Body of pancreas (tissue), 4 donors: ENCODE results near the gene DMKN. TPM values are rescaled to one million over a fixed set of nuclear protein-coding genes. Genes with fewer than 3 reads are reported as not detected.

ENCODE experiments used
- ATAC-seq: fragments of 150-250 bp; one replicate; pipeline ENCODE4 v1.9.1; 2016
- DNase-seq, 4 donors: peaks; one replicate each; pipeline ENCODE4 v3.0.0-alpha.2; 2019
- H3K27ac ChIP-seq, 4 donors: fragments of 200-600 bp; sonication (generic); 1 replicate in 3 of 4; 2 replicates in 1 of 4; pipeline versions ENCODE4 v1.5.1 to v1.6.1; 2016 to 2019; ENCODE audit warnings: mild to moderate bottlenecking in 1 of 4, mixed read lengths in 1 of 4, moderate library complexity in 1 of 4
- H3K27me3 ChIP-seq, 2 donors: fragments of 200-600 bp; sonication (generic); one replicate each; pipeline ENCODE4 v1.6.0; 2016; ENCODE audit warnings: mild to moderate bottlenecking in 1 of 2
- H3K36me3 ChIP-seq, 2 donors: fragments of 200-600 bp; sonication (generic); replicated peaks in 1 of 2; 2 replicates each; pipeline ENCODE4 v1.5.1; 2016; ENCODE audit warnings: low read depth in 2 of 2; ENCODE audit not compliant: insufficient read depth in 1 of 2
- H3K4me1 ChIP-seq: fragments of 200-600 bp; sonication (generic); one replicate; pipeline ENCODE4 v1.6.0; 2016
- H3K4me3 ChIP-seq, 2 donors: fragments of 200-600 bp; sonication (generic); 1 replicate in 1 of 2; 2 replicates in 1 of 2; pipeline ENCODE4 v1.5.1; 2016 to 2019
- H3K9me3 ChIP-seq, 3 donors: fragments of 200-600 bp; sonication (generic); 1 replicate in 2 of 3; 2 replicates in 1 of 3; pipeline ENCODE4 v1.5.1; 2016
- POLR2A ChIP-seq, 3 donors: fragments of 450-650 bp; IDR thresholded peaks; one replicate each; pipeline ENCODE4 v1.6.1; 2016; ENCODE audit warnings: antibody characterized with exemption in 3 of 3, mild to moderate bottlenecking in 2 of 3
- WGBS, 2 donors: methylation state at CpG; one replicate each; pipeline ENCODE4 v1.1.5; 2017; 5-methylcytosine and 5-hydroxymethylcytosine counted together
- intact Hi-C: fragments of 100-400 bp; cut with DNase I; formaldehyde crosslinking; loops from one replicate; pipeline ENCODE4 v1.15.1; 2023
- total RNA-seq, 2 donors: library from RNA; depleted of rRNA; stranded (reverse); fragments of >200 nt; gene quantifications; one replicate each; pipeline ENCODE4 v1.1.0, GENCODE V29; 2016
- TF ChIP-seq, protein P1 (sequence below), 7 experiments: fragments of 450-650 bp in 4 of 7; fragments of 200-600 bp in 3 of 7; sonication (generic) in 3 of 7; IDR thresholded peaks; one replicate each; pipeline ENCODE4 v1.5.1; 2016 to 2019; ENCODE audit warnings: antibody characterized with exemption in 7 of 7

DMKN gene
- total RNA-seq, 2 donors from 2014 or later, result 146 TPM

- Histone ChIP-seq H3K27me3 (no peaks in the 10 kb centered on the region), H3K36me3 (no peaks in the 10 kb centered on the region), H3K27ac (peak overlapping the region in 1 of 4 donors; percentile 47), H3K4me3 (peak overlapping the region in 1 of 2 donors; percentile 19), H3K4me1 (peaks cover 40% of the 10 kb centered on the region), H3K9me3 (no peaks in the 10 kb centered on the region)
- no peak for TF ChIP-seq POLR2A (IDR thresholded peaks at IDR 0.05)
- TF ChIP-seq, protein P1, sequence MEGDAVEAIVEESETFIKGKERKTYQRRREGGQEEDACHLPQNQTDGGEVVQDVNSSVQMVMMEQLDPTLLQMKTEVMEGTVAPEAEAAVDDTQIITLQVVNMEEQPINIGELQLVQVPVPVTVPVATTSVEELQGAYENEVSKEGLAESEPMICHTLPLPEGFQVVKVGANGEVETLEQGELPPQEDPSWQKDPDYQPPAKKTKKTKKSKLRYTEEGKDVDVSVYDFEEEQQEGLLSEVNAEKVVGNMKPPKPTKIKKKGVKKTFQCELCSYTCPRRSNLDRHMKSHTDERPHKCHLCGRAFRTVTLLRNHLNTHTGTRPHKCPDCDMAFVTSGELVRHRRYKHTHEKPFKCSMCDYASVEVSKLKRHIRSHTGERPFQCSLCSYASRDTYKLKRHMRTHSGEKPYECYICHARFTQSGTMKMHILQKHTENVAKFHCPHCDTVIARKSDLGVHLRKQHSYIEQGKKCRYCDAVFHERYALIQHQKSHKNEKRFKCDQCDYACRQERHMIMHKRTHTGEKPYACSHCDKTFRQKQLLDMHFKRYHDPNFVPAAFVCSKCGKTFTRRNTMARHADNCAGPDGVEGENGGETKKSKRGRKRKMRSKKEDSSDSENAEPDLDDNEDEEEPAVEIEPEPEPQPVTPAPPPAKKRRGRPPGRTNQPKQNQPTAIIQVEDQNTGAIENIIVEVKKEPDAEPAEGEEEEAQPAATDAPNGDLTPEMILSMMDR (IDR thresholded peaks at IDR 0.05), result no peak
- intact Hi-C loops, result loop anchor here (10.0 kb wide), 1 partner anchor 157 kb away; the partner anchor contains the start of gene KMT2B
- ATAC-seq (peak; percentile 76), DNase-seq (peak; percentile 54 to 94 (median 86))
- 15 to 25% methylated on average over 31 to 60 of the region's 60 CpGs for WGBS, 2 donors
Measured at GRCh38 chr19:35557539-35558399, 44.3 kb upstream of the DMKN start.

- 89 to 91% methylated on average over 16 of the region's 16 CpGs for WGBS, 2 donors
- DNase-seq (no peak), ATAC-seq (no peak)
- intact Hi-C loops, result loop anchor here (10.0 kb wide), 1 partner anchor 158 kb away; the partner anchor contains the start of gene KMT2B
- no peaks in the 10 kb centered on the region for H3K9me3 ChIP-seq
- no peaks in the 10 kb centered on the region for H3K36me3 ChIP-seq
- H3K27me3 ChIP-seq, result no peaks in the 10 kb centered on the region
- no peak overlapping the region for H3K27ac ChIP-seq
- H3K4me1 ChIP-seq, result peaks cover 40% of the 10 kb centered on the region
- TF ChIP-seq POLR2A (IDR thresholded peaks at IDR 0.05), result no peak
- TF ChIP-seq, protein P1 (IDR thresholded peaks at IDR 0.05), result no peak
- no peak overlapping the region for H3K4me3 ChIP-seq
Measured at GRCh38 chr19:35556846-35557538, 43.5 kb upstream of the DMKN start.

DNA sequence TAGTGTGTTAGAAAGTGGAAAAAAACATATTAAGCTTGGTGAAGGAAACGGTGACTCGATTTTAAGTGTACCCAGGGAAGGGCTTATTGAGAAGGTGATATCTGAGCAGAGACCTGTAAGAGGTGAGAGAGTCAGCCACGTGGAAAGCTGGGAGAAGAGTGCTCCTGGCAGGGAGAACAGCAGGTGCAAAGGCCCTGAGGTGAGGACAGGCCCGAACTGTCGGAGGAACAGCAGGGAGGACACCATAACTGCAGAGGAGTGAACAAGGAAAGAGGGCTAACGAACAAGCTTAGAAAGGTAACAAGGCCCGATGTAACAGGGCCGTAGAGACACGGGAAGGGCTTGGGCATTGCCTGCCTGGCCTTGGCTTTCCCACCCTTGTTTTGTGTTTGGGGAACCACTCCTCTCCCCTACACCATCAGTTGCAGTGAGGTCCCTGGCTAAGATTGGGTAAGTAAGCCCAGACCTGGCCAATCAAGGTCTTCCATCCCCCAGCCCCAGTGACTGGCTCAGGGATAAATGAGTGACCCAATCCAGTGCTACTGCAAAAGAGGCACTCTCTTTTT, 42.7 kb upstream of the DMKN start:
- ATAC-seq (no peak), DNase-seq (no peak)
- intact Hi-C loops, result loop anchor here (10.0 kb wide), 1 partner anchor 159 kb away; the partner anchor contains the start of gene KMT2B
- H3K4me3 ChIP-seq, result no peak overlapping the region
- no peaks in the 10 kb centered on the region for H3K36me3 ChIP-seq
- peaks cover 43% of the 10 kb centered on the region for H3K4me1 ChIP-seq
- H3K27me3 ChIP-seq, result no peaks in the 10 kb centered on the region
- TF ChIP-seq POLR2A (IDR thresholded peaks at IDR 0.05), result no peak
- TF ChIP-seq, protein P1 (IDR thresholded peaks at IDR 0.05), result no peak
- H3K27ac ChIP-seq, result no peak overlapping the region
- 85% methylated on average over 9 of the region's 9 CpGs for WGBS, 2 donors
- no peaks in the 10 kb centered on the region for H3K9me3 ChIP-seq

DNA sequence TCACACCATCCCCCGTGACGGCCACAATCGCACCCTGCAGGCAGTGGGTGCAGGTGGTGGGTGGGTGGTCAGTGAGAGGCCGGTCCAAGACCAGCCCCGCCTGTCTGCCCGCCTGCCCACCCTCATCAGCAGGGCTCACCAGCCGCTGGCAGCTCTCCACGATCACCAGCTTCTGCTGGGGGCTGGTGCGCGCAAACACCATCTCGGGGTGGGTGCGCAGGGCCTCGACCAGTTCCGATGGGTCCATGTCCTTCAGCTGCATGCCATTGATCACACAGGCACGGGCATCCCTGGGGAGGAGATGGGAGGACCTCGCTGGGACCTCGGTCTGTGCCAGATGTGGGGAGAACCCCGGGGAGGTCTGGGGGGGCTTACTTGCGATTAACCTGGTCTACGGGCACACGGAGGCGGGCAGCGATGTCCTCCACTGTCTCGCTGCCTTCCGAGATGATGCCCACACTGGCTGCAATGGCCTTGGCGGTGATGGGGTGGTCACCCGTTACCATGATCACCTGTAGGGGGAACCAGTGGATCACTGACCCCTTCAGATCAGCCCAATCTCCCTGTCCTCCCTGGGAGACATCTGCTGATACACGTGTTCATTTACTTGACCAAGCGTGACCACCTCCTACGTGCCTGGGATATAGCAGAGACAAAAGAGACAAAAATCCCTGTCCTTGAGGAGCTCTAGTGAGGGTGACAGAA, 42.0 kb upstream of the DMKN start:
- Histone ChIP-seq H3K27ac (no peak overlapping the region), H3K4me1 (peaks cover 43% of the 10 kb centered on the region), H3K9me3 (no peaks in the 10 kb centered on the region), H3K4me3 (no peak overlapping the region), H3K27me3 (no peaks in the 10 kb centered on the region), H3K36me3 (no peaks in the 10 kb centered on the region)
- no peak for TF ChIP-seq POLR2A (IDR thresholded peaks at IDR 0.05)
- TF ChIP-seq, protein P1 (IDR thresholded peaks at IDR 0.05), result peak in 4 of 7 experiments; percentile 6 to 52 (median 36)
- ATAC-seq (no peak), DNase-seq (peak in 1 of 4 donors; percentile 34)
- intact Hi-C loops, result loop anchor here (10.0 kb wide), 1 partner anchor 159 kb away; the partner anchor contains the start of gene KMT2B
- WGBS, 2 donors, result 64 to 72% methylated on average over 10 to 30 of the region's 30 CpGs
